Neural crest cell (in vitro differentiated cells): ENCODE measurements around the gene MAS1L. TPM values are rescaled to one million over a fixed set of nuclear protein-coding genes. Genes with fewer than 3 reads are reported as not detected.

Source experiments
- DNase-seq: peaks from one replicate; pipeline ENCODE4 v3.0.0; 2021; ENCODE audit warnings: low read depth, mixed read lengths, low spot score
- H3K27ac Mint-ChIP-seq: one replicate; pipeline ENCODE4 v1.8.0; 2021; ENCODE audit warnings: mild to moderate bottlenecking, mixed read lengths; ENCODE audit not compliant: unreplicated experiment
- H3K27me3 Mint-ChIP-seq: 2 replicates; pipeline ENCODE4 v1.8.0; 2021; ENCODE audit warnings: low read depth, mild to moderate bottlenecking, mixed read lengths
- H3K36me3 Mint-ChIP-seq: 2 replicates; pipeline ENCODE4 v1.8.0; 2021; ENCODE audit warnings: low read depth, mild to moderate bottlenecking, mixed read lengths
- H3K4me1 Mint-ChIP-seq: 2 replicates; pipeline ENCODE4 v1.8.0; 2021; ENCODE audit warnings: mixed read lengths
- H3K4me3 Mint-ChIP-seq: one replicate; pipeline ENCODE4 v1.8.0; 2021; ENCODE audit warnings: mild to moderate bottlenecking, mixed read lengths
- H3K9me3 Mint-ChIP-seq: 2 replicates; pipeline ENCODE4 v1.8.0; 2021; ENCODE audit warnings: mixed read lengths
- CTCF ChIP-seq: fragments of 200-600 bp; sonication (generic); conservative IDR thresholded peaks from 2 replicates; pipeline ENCODE4 v1.5.0; 2021; ENCODE audit warnings: antibody characterized with exemption, mild to moderate bottlenecking
- total RNA-seq: library from RNA; stranded (reverse); gene quantifications from 2 replicates; pipeline ENCODE4 v1.2.1, GENCODE V29; 2021

Gene MAS1L
- total RNA-seq, 1 donor from 2014 or later: not detected

GRCh38 chr6:29524444-29525310 is 36.9 kb upstream of the MAS1L start:
- Mint-ChIP-seq H3K4me3 (no peak overlapping the region), H3K9me3 (peaks cover 7% of the 10 kb centered on the region), H3K36me3 (peaks cover 5% of the 10 kb centered on the region), H3K27me3 (no peaks in the 10 kb centered on the region), H3K27ac (no peak overlapping the region), H3K4me1 (no peaks in the 10 kb centered on the region)
- TF ChIP-seq CTCF: no peak
- DNase-seq: no peak

- Mint-ChIP-seq H3K36me3 (peaks cover 5% of the 10 kb centered on the region), H3K27me3 (no peaks in the 10 kb centered on the region), H3K9me3 (peaks cover 7% of the 10 kb centered on the region), H3K4me1 (no peaks in the 10 kb centered on the region), H3K4me3 (no peak overlapping the region), H3K27ac (no peak overlapping the region)
- no peak for DNase-seq
- no peak for TF ChIP-seq CTCF
Observed at GRCh38 chr6:29524044-29524443, 36.3 kb upstream of the MAS1L start.

GRCh38 chr6:29522227-29522626 is 34.5 kb upstream of the MAS1L start:
- Mint-ChIP-seq H3K9me3 (peaks cover 7% of the 10 kb centered on the region), H3K4me1 (no peaks in the 10 kb centered on the region), H3K36me3 (peaks cover 5% of the 10 kb centered on the region), H3K27ac (no peak overlapping the region), H3K4me3 (no peak overlapping the region), H3K27me3 (no peaks in the 10 kb centered on the region)
- no peak for DNase-seq
- no peak for TF ChIP-seq CTCF

- Mint-ChIP-seq H3K27me3 (peaks cover 3% of the 10 kb centered on the region), H3K4me3 (no peak overlapping the region), H3K27ac (no peak overlapping the region), H3K4me1 (no peaks in the 10 kb centered on the region), H3K36me3 (peaks cover 5% of the 10 kb centered on the region), H3K9me3 (peaks cover 5% of the 10 kb centered on the region)
- no peak for DNase-seq
- no peak for TF ChIP-seq CTCF
Observed at GRCh38 chr6:29521006-29521680, 33.4 kb upstream of the MAS1L start.

GRCh38 chr6:29520232-29520631 is 32.5 kb upstream of the MAS1L start:
- peaks cover 5% of the 10 kb centered on the region for H3K9me3 Mint-ChIP-seq
- H3K27me3 Mint-ChIP-seq: peaks cover 3% of the 10 kb centered on the region
- no peak for DNase-seq
- H3K36me3 Mint-ChIP-seq: peaks cover 5% of the 10 kb centered on the region
- H3K4me1 Mint-ChIP-seq: no peaks in the 10 kb centered on the region
- no peak overlapping the region for H3K4me3 Mint-ChIP-seq
- TF ChIP-seq CTCF: no peak
- H3K27ac Mint-ChIP-seq: no peak overlapping the region
